ENCODE data around the gene SDC1. TPM values are rescaled to one million over a fixed set of nuclear protein-coding genes. Genes with fewer than 3 reads are reported as not detected.

The SDC1 gene
- total and polyA plus RNA-seq, 5 donors from 2014 or later: not detected

- Histone ChIP-seq H3K27ac (ENCODE audit: insufficient read depth, low read length, poor library complexity, severe bottlenecking) (no peak overlapping the region), H3K4me3 (ENCODE audit: low read depth, low read length) (no peak overlapping the region), H3K9me3 (ENCODE audit: control insufficient read depth in 2 of 2, low read length in 2 of 2) (no peaks in the 10 kb centered on the region), H3K4me1 (ENCODE audit: control insufficient read depth, insufficient read depth, low read length, poor library complexity, severe bottlenecking) (no peaks in the 10 kb centered on the region), H3K36me3 (ENCODE audit: control insufficient read depth, insufficient read depth, low read length) (no peaks in the 10 kb centered on the region), H3K27me3 (ENCODE audit: control insufficient read depth, insufficient read depth, low read length) (peaks cover 5% of the 10 kb centered on the region)
- no peak for ATAC-seq (ENCODE audit: low read depth in 2 of 2)
- H3K4me3 Mint-ChIP-seq: no peak overlapping the region
- DNase-seq: no peak
- no peak overlapping the region for H3K27ac Mint-ChIP-seq
- no peaks in the 10 kb centered on the region for H3K4me1 Mint-ChIP-seq
- H3K27me3 Mint-ChIP-seq: peaks cover 22% of the 10 kb centered on the region
- peaks cover 0 to 3% (median 0%) of the 10 kb centered on the region in 7 donors for H3K9me3 Mint-ChIP-seq
- H3K36me3 Mint-ChIP-seq: no peaks in the 10 kb centered on the region
Measured at GRCh38 chr2:20216130-20217025, 8.6 kb downstream of the SDC1 start.

GRCh38 chr2:20215183-20216040, 9.5 kb downstream of the SDC1 start:
- H3K9me3 Mint-ChIP-seq: no peaks in the 10 kb centered on the region
- Histone ChIP-seq H3K36me3 (ENCODE audit: control insufficient read depth, insufficient read depth, low read length) (no peaks in the 10 kb centered on the region), H3K27ac (ENCODE audit: insufficient read depth, low read length, poor library complexity, severe bottlenecking) (no peak overlapping the region), H3K9me3 (ENCODE audit: control insufficient read depth in 2 of 2, low read length in 2 of 2) (no peaks in the 10 kb centered on the region), H3K4me1 (ENCODE audit: control insufficient read depth, insufficient read depth, low read length, poor library complexity, severe bottlenecking) (no peaks in the 10 kb centered on the region), H3K27me3 (ENCODE audit: control insufficient read depth, insufficient read depth, low read length) (peaks cover 1% of the 10 kb centered on the region), H3K4me3 (ENCODE audit: low read depth, low read length) (no peak overlapping the region)
- no peaks in the 10 kb centered on the region for H3K4me1 Mint-ChIP-seq
- H3K4me3 Mint-ChIP-seq: no peak overlapping the region
- ATAC-seq (ENCODE audit: low read depth in 2 of 2) (no peak), DNase-seq (no peak)
- no peaks in the 10 kb centered on the region for H3K36me3 Mint-ChIP-seq
- peak overlapping the region in 1 of 3 donors; percentile 49 for H3K27ac Mint-ChIP-seq
- peaks cover 18% of the 10 kb centered on the region for H3K27me3 Mint-ChIP-seq

GRCh38 chr2:20214566-20215182, 10.3 kb downstream of the SDC1 start:
- Mint-ChIP-seq H3K36me3 (no peaks in the 10 kb centered on the region), H3K4me1 (no peaks in the 10 kb centered on the region), H3K27me3 (peaks cover 18% of the 10 kb centered on the region), H3K9me3 (no peaks in the 10 kb centered on the region), H3K27ac (peak overlapping the region in 1 of 3 donors; percentile 49), H3K4me3 (no peak overlapping the region)
- ATAC-seq (ENCODE audit: low read depth in 2 of 2) (no peak), DNase-seq (no peak)
- Histone ChIP-seq H3K36me3 (ENCODE audit: control insufficient read depth, insufficient read depth, low read length) (no peaks in the 10 kb centered on the region), H3K4me3 (ENCODE audit: low read depth, low read length) (no peak overlapping the region), H3K27ac (ENCODE audit: insufficient read depth, low read length, poor library complexity, severe bottlenecking) (no peak overlapping the region), H3K4me1 (ENCODE audit: control insufficient read depth, insufficient read depth, low read length, poor library complexity, severe bottlenecking) (no peaks in the 10 kb centered on the region), H3K27me3 (ENCODE audit: control insufficient read depth, insufficient read depth, low read length) (no peaks in the 10 kb centered on the region), H3K9me3 (ENCODE audit: control insufficient read depth in 2 of 2, low read length in 2 of 2) (no peaks in the 10 kb centered on the region)

- Mint-ChIP-seq H3K36me3 (no peaks in the 10 kb centered on the region), H3K4me3 (no peak overlapping the region), H3K27me3 (peaks cover 16% of the 10 kb centered on the region), H3K9me3 (no peaks in the 10 kb centered on the region), H3K4me1 (no peaks in the 10 kb centered on the region), H3K27ac (no peak overlapping the region)
- Histone ChIP-seq H3K27me3 (ENCODE audit: control insufficient read depth, insufficient read depth, low read length) (no peaks in the 10 kb centered on the region), H3K4me3 (ENCODE audit: low read depth, low read length) (no peak overlapping the region), H3K4me1 (ENCODE audit: control insufficient read depth, insufficient read depth, low read length, poor library complexity, severe bottlenecking) (no peaks in the 10 kb centered on the region), H3K9me3 (ENCODE audit: control insufficient read depth in 2 of 2, low read length in 2 of 2) (no peaks in the 10 kb centered on the region), H3K36me3 (ENCODE audit: control insufficient read depth, insufficient read depth, low read length) (no peaks in the 10 kb centered on the region), H3K27ac (ENCODE audit: insufficient read depth, low read length, poor library complexity, severe bottlenecking) (no peak overlapping the region)
- no peak for DNase-seq
- no peak for ATAC-seq (ENCODE audit: low read depth in 2 of 2)
Measured at GRCh38 chr2:20213651-20214565, 11.0 kb downstream of the SDC1 start.

- H3K36me3 ChIP-seq (ENCODE audit: control insufficient read depth, insufficient read depth, low read length): no peaks in the 10 kb centered on the region
- no peak for ATAC-seq (ENCODE audit: low read depth in 2 of 2)
- H3K4me3 Mint-ChIP-seq: no peak overlapping the region
Measured at GRCh38 chr2:20212871-20213503, 11.9 kb downstream of the SDC1 start.

GRCh38 chr2:20212459-20212870, 12.5 kb downstream of the SDC1 start:
- Mint-ChIP-seq H3K27ac (no peak overlapping the region), H3K4me1 (no peaks in the 10 kb centered on the region), H3K27me3 (peaks cover 5% of the 10 kb centered on the region), H3K9me3 (no peaks in the 10 kb centered on the region), H3K36me3 (no peaks in the 10 kb centered on the region), H3K4me3 (no peak overlapping the region)
- H3K36me3 ChIP-seq (ENCODE audit: control insufficient read depth, insufficient read depth, low read length): no peaks in the 10 kb centered on the region
- H3K4me1 ChIP-seq (ENCODE audit: control insufficient read depth, insufficient read depth, low read length, poor library complexity, severe bottlenecking): no peaks in the 10 kb centered on the region
- no peak for ATAC-seq (ENCODE audit: low read depth in 2 of 2)
- H3K27ac ChIP-seq (ENCODE audit: insufficient read depth, low read length, poor library complexity, severe bottlenecking): no peak overlapping the region
- no peak for DNase-seq
- no peaks in the 10 kb centered on the region for H3K27me3 ChIP-seq (ENCODE audit: control insufficient read depth, insufficient read depth, low read length)
- no peaks in the 10 kb centered on the region for H3K9me3 ChIP-seq (ENCODE audit: control insufficient read depth in 2 of 2, low read length in 2 of 2)
- no peak overlapping the region for H3K4me3 ChIP-seq (ENCODE audit: low read depth, low read length)

More at GRCh38 chr2:20212871-20213503, 11.9 kb downstream of the SDC1 start:
- Histone ChIP-seq H3K9me3 (ENCODE audit: control insufficient read depth in 2 of 2, low read length in 2 of 2) (no peaks in the 10 kb centered on the region), H3K4me1 (ENCODE audit: control insufficient read depth, insufficient read depth, low read length, poor library complexity, severe bottlenecking) (no peaks in the 10 kb centered on the region), H3K27ac (ENCODE audit: insufficient read depth, low read length, poor library complexity, severe bottlenecking) (no peak overlapping the region), H3K27me3 (ENCODE audit: control insufficient read depth, insufficient read depth, low read length) (no peaks in the 10 kb centered on the region), H3K4me3 (ENCODE audit: low read depth, low read length) (no peak overlapping the region)
- H3K36me3 Mint-ChIP-seq: no peaks in the 10 kb centered on the region
- no peak for DNase-seq
- H3K27ac Mint-ChIP-seq: no peak overlapping the region
- H3K4me1 Mint-ChIP-seq: no peaks in the 10 kb centered on the region
- no peaks in the 10 kb centered on the region for H3K9me3 Mint-ChIP-seq
- H3K27me3 Mint-ChIP-seq: peaks cover 7% of the 10 kb centered on the region
